NCI-H2107 treated with DMSO at 0.1 percent for 48 hours (cell line): Measurements from ENCODE around the gene MYMK.

ENCODE experiments used
- DNase-seq: peaks from one replicate; lab custom pipeline; 2025; ENCODE audit not compliant: unreplicated experiment; lab: John Stamatoyannopoulos, UW

Gene MYMK

GRCh38 chr9:133558191-133559126 is 33.7 kb upstream of the MYMK start:
- DNase-seq, result no peak

DNA sequence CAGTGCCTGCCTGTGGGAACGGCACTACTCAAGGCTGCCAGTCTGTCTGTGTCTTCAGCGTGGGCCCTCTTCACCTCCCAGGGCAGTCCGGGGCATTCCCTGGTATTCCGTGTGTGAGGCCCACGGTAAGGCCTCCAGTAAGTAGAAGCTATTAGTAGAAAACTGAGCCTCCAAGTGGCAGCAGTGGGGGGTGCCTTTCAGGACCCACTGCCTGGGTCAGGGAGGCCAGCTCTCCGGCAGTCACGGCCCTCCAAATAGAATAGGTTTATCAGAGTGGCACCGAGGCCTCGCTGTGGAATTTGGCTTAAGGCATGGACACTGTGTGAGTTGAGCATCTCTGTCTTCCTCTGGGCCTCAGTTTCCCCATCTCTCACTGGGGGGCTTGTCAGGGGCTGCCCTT is 32.8 kb upstream of the MYMK start:
- DNase-seq, result no peak

DNA sequence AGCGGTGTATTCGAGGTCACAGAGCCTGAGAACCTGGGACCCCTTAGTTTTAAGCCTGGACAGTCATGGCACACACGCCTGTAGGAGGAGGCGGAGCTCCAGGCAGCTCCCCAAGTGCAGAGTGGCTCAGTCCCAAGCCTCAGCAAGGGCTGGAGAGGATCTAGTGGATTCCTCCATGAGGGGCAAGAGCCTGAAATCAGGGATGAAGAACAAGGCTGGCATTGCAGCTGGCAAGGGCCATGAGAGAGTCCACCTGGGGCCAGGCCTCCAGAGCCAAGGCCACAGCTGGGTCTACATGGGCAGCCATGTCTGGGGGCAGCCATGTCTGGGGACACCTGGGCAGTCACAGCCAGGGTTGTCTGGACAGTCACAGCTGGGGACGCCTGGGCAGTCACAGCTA is 31.6 kb upstream of the MYMK start:
- no peak for DNase-seq

DNA sequence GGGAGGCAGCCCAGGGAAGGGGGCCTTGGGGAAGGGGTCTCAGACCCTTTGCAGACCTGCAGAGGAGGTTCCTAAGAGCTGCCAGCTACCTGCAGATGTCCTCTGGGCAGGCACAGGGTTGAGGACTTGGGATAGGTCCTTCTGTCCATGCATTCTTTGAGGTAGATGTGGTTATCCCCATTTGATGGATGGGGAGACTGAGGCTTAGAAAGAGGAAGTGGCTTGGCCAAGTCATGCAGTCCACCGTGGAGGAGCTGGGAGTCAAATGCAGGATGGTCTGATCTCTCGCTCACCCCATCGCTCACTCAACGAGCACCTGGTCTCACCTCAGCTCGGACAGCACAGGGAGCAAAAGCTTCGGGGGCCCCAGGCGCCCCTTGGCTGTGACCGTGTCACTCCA is 30.0 kb upstream of the MYMK start:
- no peak for DNase-seq

DNA sequence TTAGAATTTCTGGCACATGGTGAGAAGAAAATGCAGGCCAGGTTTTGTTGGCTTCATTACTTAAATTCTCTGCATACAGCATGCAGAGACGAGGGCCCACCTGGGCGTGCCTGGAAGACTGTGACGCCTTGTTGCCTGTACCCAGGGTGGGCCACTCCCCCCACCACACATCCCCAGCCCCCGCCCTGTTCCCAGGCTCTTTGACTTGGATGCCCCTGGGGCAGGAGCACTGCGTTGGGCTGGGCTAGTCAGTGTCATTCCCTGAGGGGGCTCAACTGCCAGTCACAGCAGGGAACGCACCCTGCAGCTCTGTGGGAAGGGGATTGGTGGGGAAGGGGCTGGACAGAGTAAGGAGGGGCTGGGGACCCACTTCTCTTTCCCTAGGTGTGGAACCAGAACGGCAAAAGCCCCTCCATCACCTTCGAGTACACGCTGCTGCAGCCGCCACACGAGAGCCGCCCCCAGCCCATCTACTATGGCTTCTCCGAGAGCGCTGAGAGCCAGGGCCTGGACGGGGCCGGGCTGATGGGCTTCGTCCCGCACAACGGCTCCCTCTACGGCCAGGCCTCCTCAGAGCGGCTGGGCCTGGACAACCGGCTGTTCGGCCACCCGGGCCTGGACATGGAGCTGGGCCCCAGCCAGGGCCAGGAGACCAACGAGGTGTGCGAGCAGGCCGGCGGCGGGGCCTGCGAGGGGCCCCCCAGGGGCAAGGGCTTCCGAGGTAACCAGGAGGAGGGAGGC is 29.4 kb upstream of the MYMK start:
- no peak for DNase-seq

- DNase-seq, result no peak
Observed at GRCh38 chr9:133553123-133553522, 28.4 kb upstream of the MYMK start.

DNA sequence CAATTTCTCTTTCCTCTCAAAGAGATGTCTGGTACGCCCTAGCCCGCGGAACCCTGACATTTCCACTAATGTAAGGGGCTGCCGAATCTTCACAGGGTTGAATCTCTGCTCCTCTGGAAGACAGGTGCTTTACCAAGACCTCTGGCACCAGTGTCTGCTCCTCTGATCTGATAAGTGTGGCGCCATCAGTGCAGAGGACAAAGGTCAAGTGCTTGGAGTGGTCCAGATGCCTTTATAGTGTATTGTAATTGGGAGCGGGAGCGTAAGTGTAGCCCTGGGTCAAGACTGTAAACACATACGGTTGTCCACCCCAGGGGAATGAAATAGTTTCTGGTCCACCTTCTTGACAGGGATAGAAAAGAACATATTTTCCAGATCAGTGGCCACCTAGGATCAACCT is 27.5 kb upstream of the MYMK start:
- no peak for DNase-seq

DNA sequence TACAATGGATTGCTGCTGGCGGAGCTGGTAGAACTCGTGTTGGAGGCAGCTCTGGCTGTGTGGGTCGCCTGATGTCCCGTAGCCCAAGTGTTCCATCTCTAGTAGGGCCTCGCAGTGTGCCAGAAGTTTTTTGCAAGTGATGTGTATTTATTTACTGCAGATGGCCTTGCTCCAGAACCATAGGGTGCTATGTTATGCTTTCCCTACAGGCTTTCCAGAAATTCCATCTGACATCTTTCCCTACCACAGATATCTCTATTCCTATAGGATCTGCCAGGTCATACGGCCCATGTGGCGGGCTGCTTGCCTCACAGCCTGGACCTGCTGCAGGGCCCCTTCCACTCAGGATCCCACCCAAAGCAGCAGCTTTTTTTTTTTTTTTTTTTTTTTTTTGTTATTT is 26.7 kb upstream of the MYMK start:
- no peak for DNase-seq

DNA sequence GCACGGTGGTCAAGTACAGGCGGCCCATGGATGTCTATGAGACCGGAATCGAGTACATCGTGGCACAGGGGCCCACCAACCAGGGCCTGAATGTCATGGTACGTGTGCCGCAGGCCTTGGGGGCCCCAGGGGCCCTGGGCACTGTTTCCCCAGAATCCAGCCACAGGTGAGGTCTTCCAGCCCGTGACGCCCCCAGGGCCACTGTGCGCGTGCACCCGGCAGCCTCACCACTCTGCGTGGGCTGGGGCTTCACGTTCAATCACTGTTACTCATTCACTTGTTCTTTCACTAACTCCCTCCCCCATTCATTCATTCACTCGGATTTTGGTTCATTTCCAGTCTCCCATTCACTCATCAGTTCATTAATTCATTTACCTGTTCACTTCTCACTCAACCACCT is 22.4 kb upstream of the MYMK start:
- no peak for DNase-seq

DNA sequence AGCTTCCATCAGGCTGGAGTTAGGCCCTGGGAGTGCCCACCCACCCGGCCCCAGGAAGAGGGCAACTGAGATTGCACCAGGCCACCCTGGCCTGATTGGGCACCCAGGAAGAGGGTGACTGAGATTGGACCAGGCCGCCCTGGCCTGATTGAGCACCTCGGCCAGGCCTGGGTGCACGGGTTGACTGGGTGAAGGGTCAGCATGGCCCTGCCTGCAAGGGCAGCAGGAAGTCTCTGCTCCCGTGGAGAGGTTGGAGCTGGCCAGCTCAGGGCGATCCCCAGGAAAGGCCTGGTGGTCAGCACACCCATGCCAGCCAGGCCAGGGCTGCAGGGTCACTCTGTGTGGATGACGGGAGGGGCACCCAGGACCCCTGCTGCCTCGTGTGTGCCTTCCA is 21.5 kb upstream of the MYMK start:
- no peak for DNase-seq

DNA sequence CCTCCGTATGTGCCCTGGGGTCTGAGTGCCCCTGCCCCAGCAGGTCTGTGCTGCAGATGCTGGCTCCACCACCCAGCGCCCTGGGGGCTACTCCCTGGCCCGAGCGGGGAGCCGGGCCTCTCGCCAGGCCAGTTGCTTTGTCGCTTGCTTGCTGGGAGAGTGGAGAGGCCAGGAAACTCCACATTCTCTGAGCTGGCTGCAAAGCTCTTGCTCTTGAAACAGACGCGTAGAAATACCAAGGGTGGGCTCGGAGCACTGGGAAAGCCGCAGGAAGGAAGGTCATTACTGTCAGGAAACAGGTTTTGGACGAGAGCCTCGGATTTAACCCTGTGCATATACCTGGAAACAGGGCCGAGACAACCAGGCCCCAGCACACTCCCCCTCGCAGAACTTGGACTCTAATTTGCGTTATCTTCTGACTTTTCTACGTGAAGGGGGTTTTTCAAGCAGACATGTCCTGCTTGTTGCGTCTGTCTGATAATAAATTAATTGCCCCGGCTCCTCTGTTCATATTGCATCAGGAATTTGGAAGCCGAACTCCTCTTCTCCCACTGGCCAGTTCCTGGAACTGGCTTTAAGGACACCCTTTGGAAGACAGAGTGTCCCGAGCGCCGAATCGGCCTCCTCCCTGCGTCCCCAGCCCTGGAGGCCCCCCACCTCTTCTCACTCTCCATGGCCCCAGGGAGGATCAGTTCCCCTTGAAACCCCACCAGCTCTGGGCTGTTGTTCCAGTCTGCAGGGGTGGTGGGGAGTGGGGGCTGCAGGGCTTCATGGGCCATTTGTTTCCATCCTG is 20.9 kb upstream of the MYMK start:
- DNase-seq, result no peak

DNA sequence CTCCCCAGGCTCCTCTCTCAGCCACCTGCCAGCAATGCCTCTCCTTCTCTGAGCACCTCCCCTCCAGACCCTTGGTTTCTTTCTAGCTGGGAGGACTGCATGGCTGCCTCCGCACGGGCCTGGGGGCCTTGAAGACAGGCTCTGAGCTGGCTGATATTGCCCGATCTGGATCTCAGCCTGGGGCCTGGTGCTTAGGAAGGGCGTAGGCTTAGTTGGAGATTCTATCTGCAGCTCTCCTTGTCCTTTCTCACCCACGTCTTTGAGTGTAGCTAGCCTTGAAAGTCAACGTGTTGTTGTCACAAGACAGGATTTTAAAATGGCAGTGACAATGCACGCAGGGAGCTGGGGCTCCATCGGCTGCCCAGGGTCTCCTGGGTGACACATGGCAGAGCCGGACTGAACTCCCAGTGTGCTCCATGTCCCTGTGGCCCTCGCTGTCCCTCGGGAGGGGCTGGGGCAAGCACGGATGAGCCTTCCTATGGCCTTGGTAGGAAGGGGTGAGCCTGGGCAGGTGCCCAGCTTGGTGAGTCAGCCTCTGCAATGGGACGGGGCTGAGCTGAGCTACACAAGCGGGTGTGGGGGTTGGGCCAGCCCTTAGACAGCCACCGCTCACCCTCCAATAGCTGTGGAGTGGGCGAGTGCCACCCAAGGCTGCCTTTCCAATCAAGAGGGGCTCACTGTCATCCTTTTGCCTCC is 19.2 kb upstream of the MYMK start:
- no peak for DNase-seq

- no peak for DNase-seq
Observed at GRCh38 chr9:133542002-133542401, 17.2 kb upstream of the MYMK start.

DNA sequence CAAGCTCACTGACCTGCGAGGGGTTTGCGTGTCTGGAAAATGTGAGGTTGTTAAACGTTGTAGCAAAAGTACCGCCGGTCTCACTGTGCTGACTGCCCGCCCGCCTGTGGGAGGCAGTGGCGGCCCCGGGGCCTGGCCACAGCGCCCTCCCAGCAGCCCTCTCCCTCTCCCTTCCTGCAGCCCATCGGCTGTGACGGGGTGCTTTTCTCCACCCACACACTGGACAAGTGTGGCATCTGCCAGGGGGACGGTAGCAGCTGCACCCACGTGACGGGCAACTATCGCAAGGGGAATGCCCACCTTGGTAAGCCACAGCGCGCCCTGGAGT is 15.9 kb upstream of the MYMK start:
- no peak for DNase-seq

- DNase-seq, result no peak
Observed at GRCh38 chr9:133539991-133540697, 15.4 kb upstream of the MYMK start.

- no peak for DNase-seq
Observed at GRCh38 chr9:133538851-133539833, 14.4 kb upstream of the MYMK start.

- DNase-seq, result no peak
Observed at GRCh38 chr9:133538176-133538575, 13.4 kb upstream of the MYMK start.

GRCh38 chr9:133537257-133537656 is 12.5 kb upstream of the MYMK start:
- DNase-seq, result no peak

- DNase-seq, result no peak
Observed at GRCh38 chr9:133536536-133536935, 11.8 kb upstream of the MYMK start.
